ENCODE measurements around the gene YIPF5.

Gene YIPF5

DNA sequence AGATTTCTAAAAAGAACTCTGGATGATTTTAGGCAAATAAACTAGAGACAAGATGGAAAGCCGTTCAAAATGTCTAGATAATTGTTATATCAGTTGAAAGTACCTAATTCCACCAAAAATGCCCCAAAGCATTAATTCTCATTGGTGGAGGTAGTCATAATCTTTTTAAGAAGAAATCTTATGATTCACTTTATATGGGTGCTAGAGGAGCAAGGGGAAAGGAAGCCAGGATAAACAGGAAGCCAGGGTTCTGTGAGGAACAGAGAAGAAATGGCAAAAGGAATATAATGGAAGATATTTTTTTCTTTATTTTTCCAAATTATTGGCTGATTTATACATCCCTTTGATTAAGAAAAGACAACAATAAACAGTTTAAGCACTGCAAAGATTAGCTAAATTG is 7.8 kb downstream of the YIPF5 start:
- TF ChIP-seq, protein P1, sequence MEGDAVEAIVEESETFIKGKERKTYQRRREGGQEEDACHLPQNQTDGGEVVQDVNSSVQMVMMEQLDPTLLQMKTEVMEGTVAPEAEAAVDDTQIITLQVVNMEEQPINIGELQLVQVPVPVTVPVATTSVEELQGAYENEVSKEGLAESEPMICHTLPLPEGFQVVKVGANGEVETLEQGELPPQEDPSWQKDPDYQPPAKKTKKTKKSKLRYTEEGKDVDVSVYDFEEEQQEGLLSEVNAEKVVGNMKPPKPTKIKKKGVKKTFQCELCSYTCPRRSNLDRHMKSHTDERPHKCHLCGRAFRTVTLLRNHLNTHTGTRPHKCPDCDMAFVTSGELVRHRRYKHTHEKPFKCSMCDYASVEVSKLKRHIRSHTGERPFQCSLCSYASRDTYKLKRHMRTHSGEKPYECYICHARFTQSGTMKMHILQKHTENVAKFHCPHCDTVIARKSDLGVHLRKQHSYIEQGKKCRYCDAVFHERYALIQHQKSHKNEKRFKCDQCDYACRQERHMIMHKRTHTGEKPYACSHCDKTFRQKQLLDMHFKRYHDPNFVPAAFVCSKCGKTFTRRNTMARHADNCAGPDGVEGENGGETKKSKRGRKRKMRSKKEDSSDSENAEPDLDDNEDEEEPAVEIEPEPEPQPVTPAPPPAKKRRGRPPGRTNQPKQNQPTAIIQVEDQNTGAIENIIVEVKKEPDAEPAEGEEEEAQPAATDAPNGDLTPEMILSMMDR (IDR thresholded peaks at IDR 0.05; ENCODE audit: low read length, missing control alignments) = no peak
- DNase-seq (ENCODE audit: low read depth) = no peak
- no peak overlapping the region for H3K4me3 ChIP-seq (replicated peaks; ENCODE audit: low read depth, low read length)

DNA sequence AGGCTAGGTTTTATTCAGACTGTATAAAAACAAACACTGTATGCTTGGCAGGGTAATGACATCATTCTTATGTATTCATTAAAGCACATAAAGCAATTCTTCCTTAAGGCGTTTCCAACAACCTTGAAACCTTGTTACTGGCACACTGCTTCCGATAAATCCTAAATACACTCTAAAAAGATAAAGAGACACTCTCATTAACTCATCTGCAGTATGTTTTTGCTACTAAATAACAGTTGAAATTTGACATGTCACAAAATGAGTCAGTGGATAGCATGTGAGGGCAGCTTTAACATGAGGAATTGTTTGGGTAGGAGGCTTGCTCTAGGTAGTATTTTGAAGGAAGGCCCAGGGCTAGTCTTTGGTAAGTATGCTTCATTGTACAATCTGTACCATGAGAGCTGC is 13.7 kb downstream of the YIPF5 start:
- peak; percentile 53 for DNase-seq (ENCODE audit: low read depth)
- H3K4me3 ChIP-seq (replicated peaks; ENCODE audit: low read depth, low read length) = no peak overlapping the region
- TF ChIP-seq, protein P1 (IDR thresholded peaks at IDR 0.05; ENCODE audit: low read length, missing control alignments) = no peak

DNA sequence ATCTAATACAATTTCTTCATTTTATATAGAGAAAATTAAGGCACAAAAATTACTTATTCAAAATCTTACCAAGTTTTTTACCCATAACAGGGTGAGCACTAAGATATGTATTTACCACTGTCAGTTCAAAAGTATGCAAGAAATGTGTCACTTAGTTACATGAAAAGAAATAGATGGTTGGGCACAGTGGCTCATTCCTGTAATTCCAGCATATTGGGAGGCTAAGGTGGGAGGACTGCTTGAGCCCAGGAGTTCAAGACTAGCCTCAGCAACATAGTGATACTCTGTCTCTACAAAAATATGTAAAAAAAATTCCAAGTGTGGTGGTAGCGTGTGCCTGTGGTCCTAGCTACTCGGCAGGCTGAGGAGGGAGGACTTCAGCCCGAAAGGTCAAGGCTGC is 19.4 kb downstream of the YIPF5 start:
- DNase-seq (ENCODE audit: low read depth) = peak; percentile 33
- no peak overlapping the region for H3K4me3 ChIP-seq (replicated peaks; ENCODE audit: low read depth, low read length)
- TF ChIP-seq, protein P1 (IDR thresholded peaks at IDR 0.05; ENCODE audit: low read length, missing control alignments) = no peak

DNA sequence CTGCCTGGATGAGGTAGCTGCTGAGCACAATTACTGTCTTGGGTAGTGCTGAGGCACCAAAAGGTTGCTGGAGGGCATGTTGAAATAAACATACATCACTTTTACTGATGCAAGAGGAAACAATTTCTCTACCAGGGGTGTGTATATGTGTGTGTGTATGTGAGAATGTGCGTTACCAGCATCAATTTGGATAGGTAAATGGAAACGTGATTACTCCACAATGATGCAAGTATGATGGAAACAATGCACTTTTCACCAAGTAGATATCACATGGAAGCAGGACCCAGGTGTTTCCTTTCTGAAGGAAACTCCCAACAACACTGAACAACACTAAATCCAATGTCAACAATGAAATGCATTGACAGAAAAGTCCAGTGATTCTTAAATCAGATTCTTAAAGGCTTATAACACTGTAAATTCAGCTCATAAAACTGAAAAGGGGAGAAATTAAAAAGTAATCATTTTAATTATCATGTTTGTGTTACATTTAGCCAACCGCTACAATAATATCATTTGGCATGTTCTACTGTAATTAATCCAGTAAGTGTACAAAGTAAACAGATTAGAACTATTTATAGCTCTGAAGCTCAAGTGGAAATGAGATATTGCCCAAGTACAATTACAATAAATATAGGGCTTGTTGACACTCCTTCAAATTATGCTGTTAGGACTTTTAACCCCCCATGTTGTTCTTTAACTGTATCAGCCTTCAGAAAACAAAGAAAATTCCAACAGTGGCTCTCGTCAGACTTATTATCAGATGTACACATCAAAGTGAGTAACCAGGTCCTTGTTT is 25.3 kb downstream of the YIPF5 start:
- peak; percentile 67 for DNase-seq (ENCODE audit: low read depth)
- TF ChIP-seq, protein P1 (IDR thresholded peaks at IDR 0.05; ENCODE audit: low read length, missing control alignments) = no peak
- no peak overlapping the region for H3K4me3 ChIP-seq (replicated peaks; ENCODE audit: low read depth, low read length)

DNA sequence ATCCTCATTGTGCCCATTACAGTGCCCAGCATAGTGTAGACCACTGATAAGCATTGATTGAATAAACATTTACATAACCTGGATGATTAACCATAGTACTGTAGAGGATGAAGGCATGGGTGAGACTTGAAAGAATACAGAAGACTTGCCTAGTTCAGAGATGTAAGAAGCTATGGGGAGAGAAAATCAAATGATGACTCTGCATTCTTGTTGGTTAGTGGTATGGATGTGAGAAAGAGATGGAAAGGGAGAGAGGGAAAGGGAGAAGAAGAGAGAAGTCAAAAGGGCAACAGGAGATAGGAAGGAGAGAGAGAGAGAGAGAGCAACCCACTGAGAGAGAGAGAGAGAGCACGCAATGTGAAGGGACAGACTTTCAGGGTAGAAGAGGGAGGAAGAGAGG is 26.8 kb downstream of the YIPF5 start:
- TF ChIP-seq, protein P1 (IDR thresholded peaks at IDR 0.05; ENCODE audit: low read length, missing control alignments) = no peak
- no peak overlapping the region for H3K4me3 ChIP-seq (replicated peaks; ENCODE audit: low read depth, low read length)
- no peak for DNase-seq (ENCODE audit: low read depth)

DNA sequence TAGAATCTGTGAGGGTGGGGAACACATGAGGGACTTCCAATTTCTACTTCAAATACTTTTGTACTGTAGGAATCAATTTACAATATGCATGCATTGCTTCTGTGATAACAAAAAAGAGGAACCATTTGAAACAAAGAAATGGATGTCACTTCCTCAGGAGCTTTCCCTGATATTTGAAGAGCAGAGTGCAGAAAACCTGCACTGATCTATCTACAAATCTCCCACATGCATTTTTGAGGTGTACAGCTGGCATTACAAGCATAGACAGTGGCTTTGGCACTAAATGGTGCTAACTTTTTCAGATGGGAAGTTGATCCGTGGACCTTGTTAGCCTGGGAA is 27.7 kb downstream of the YIPF5 start:
- H3K4me3 ChIP-seq (replicated peaks; ENCODE audit: low read depth, low read length) = no peak overlapping the region
- TF ChIP-seq, protein P1 (IDR thresholded peaks at IDR 0.05; ENCODE audit: low read length, missing control alignments) = no peak

More for the DNA sequence above, 27.7 kb downstream of the YIPF5 start:
- DNase-seq (ENCODE audit: low read depth) = no peak

Data from fibroblast of pulmonary artery (primary cell).